ENCODE measurements around the gene FAM131A. TPM values are rescaled to one million over a fixed set of nuclear protein-coding genes. Genes with fewer than 3 reads are reported as not detected.
A peak's percentile ranks its signal among the peaks of the same experiment; 100 is the strongest.

FAM131A gene
- total RNA-seq, 2 experiments from 2014 or later: 4.0 to 5.5 TPM

- Mint-ChIP-seq H3K27me3 (no peaks in the 10 kb centered on the region), H3K9me3 (no peaks in the 10 kb centered on the region), H3K4me1 (ENCODE audit: low read depth) (peaks cover 31% of the 10 kb centered on the region), H3K27ac (peak overlapping the region; percentile 94), H3K4me3 (peak overlapping the region; percentile 93), H3K36me3 (ENCODE audit: low read depth) (peaks cover 30% of the 10 kb centered on the region)
- DNase-seq: peak; percentile 69
- no peak for TF ChIP-seq CTCF (IDR thresholded peaks at IDR 0.05)
- ChIA-PET CTCF (interaction anchor here (1.0 to 6.6 kb wide), 3 partner anchors 10 to 152 kb away, joined by 3 to 29 read pairs (median 6); partner anchors contain the start of gene EEF1AKMT4), POLR2A (interaction anchor here (0.9 to 3.0 kb wide), 9 partner anchors 10 to 112 kb away, joined by 3 to 13 read pairs (median 4); no protein-coding TSS in a partner anchor)
- intact Hi-C loops (cut with micrococcal nuclease): no loop called here
- ATAC-seq: peak; percentile 21
Observed at GRCh38 chr3:184361932-184362667, 24.7 kb downstream of the FAM131A start.

- DNase-seq (peak; percentile 98), ATAC-seq (peak; percentile 89)
- intact Hi-C loops (cut with micrococcal nuclease): no loop called here
- TF ChIP-seq CTCF (IDR thresholded peaks at IDR 0.05): peak; percentile 56
- peaks cover 34% of the 10 kb centered on the region for H3K4me1 Mint-ChIP-seq (ENCODE audit: low read depth)
- H3K27ac Mint-ChIP-seq: peak overlapping the region; percentile 96
- ChIA-PET CTCF (interaction anchor here (1.0 to 6.6 kb wide), 3 partner anchors 9 to 151 kb away, joined by 4 to 29 read pairs (median 6); no protein-coding TSS in a partner anchor), POLR2A (interaction anchor here (0.9 to 3.0 kb wide), 10 partner anchors 8 to 112 kb away, joined by 3 to 13 read pairs (median 4); partner anchors contain the start of gene FAM131A)
- peaks cover 36% of the 10 kb centered on the region for H3K36me3 Mint-ChIP-seq (ENCODE audit: low read depth)
- H3K27me3 Mint-ChIP-seq: no peaks in the 10 kb centered on the region
- H3K9me3 Mint-ChIP-seq: no peaks in the 10 kb centered on the region
- H3K4me3 Mint-ChIP-seq: peak overlapping the region; percentile 93
Observed at GRCh38 chr3:184362668-184363546, 25.5 kb downstream of the FAM131A start.

GRCh38 chr3:184366619-184367289 lies 29.4 kb downstream of the FAM131A start:
- intact Hi-C loops (cut with micrococcal nuclease): no loop called here
- Mint-ChIP-seq H3K27me3 (no peaks in the 10 kb centered on the region), H3K36me3 (ENCODE audit: low read depth) (peaks cover 54% of the 10 kb centered on the region), H3K27ac (peak overlapping the region; percentile 20), H3K4me3 (no peak overlapping the region), H3K9me3 (no peaks in the 10 kb centered on the region), H3K4me1 (ENCODE audit: low read depth) (peaks cover 26% of the 10 kb centered on the region)
- no peak for TF ChIP-seq CTCF (IDR thresholded peaks at IDR 0.05)
- ChIA-PET POLR2A (no interaction called here), CTCF (interaction anchor here (1.0 to 10.3 kb wide), 2 partner anchors 13 to 147 kb away, joined by 3 to 103 read pairs; no protein-coding TSS in a partner anchor)
- DNase-seq (no peak), ATAC-seq (no peak)

GRCh38 chr3:184368116-184368515 lies 30.7 kb downstream of the FAM131A start:
- no peak for TF ChIP-seq CTCF (IDR thresholded peaks at IDR 0.05)
- POLR2A ChIA-PET: interaction anchor here (1.0 to 1.8 kb wide), 3 partner anchors 12 to 173 kb away, joined by 3 to 4 read pairs (median 4); partner anchors contain the start of gene CHRD
- intact Hi-C loops (cut with micrococcal nuclease): no loop called here

More at GRCh38 chr3:184368116-184368515, 30.7 kb downstream of the FAM131A start:
- Mint-ChIP-seq H3K36me3 (ENCODE audit: low read depth) (peaks cover 54% of the 10 kb centered on the region), H3K4me1 (ENCODE audit: low read depth) (peaks cover 26% of the 10 kb centered on the region), H3K9me3 (no peaks in the 10 kb centered on the region), H3K4me3 (no peak overlapping the region), H3K27ac (peak overlapping the region; percentile 4), H3K27me3 (no peaks in the 10 kb centered on the region)
- CTCF ChIA-PET: interaction anchor here (1.4 to 10.3 kb wide), 3 partner anchors 13 to 145 kb away, joined by 3 to 103 read pairs (median 6); no protein-coding TSS in a partner anchor
- no peak for ATAC-seq
- no peak for DNase-seq
